ENCODE measurements around the gene CASKIN1.

DNA sequence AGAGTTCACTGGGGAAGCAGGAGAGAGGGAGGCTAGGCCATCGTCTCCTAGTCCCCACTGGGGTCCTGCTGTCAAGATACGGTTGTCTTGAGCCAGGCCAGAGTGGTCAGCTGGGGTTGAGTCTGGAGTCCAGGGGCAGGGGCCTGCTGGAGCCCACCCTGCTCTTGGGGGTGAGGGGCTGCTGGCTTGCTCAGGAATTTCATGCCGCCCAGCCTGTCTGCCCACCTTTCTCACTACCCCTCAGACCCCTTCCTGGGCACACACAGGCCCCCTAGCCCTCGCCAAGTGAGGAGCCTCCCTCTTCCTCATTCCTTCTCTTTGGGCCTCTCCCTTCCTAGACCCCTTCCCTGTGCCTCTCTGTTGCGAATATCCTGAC, 39.6 kb downstream of the CASKIN1 start:
- TF ChIP-seq, protein P1, sequence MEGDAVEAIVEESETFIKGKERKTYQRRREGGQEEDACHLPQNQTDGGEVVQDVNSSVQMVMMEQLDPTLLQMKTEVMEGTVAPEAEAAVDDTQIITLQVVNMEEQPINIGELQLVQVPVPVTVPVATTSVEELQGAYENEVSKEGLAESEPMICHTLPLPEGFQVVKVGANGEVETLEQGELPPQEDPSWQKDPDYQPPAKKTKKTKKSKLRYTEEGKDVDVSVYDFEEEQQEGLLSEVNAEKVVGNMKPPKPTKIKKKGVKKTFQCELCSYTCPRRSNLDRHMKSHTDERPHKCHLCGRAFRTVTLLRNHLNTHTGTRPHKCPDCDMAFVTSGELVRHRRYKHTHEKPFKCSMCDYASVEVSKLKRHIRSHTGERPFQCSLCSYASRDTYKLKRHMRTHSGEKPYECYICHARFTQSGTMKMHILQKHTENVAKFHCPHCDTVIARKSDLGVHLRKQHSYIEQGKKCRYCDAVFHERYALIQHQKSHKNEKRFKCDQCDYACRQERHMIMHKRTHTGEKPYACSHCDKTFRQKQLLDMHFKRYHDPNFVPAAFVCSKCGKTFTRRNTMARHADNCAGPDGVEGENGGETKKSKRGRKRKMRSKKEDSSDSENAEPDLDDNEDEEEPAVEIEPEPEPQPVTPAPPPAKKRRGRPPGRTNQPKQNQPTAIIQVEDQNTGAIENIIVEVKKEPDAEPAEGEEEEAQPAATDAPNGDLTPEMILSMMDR (IDR thresholded peaks at IDR 0.05) = no peak
- no peak for TF ChIP-seq POLR2A (IDR thresholded peaks at IDR 0.05)
